ENCODE data around the gene CAPG. TPM values are rescaled to one million over a fixed set of nuclear protein-coding genes. Genes with fewer than 3 reads are reported as not detected.

Gene CAPG
- polyA plus RNA-seq, 1 donor from 2014 or later: not detected

DNA sequence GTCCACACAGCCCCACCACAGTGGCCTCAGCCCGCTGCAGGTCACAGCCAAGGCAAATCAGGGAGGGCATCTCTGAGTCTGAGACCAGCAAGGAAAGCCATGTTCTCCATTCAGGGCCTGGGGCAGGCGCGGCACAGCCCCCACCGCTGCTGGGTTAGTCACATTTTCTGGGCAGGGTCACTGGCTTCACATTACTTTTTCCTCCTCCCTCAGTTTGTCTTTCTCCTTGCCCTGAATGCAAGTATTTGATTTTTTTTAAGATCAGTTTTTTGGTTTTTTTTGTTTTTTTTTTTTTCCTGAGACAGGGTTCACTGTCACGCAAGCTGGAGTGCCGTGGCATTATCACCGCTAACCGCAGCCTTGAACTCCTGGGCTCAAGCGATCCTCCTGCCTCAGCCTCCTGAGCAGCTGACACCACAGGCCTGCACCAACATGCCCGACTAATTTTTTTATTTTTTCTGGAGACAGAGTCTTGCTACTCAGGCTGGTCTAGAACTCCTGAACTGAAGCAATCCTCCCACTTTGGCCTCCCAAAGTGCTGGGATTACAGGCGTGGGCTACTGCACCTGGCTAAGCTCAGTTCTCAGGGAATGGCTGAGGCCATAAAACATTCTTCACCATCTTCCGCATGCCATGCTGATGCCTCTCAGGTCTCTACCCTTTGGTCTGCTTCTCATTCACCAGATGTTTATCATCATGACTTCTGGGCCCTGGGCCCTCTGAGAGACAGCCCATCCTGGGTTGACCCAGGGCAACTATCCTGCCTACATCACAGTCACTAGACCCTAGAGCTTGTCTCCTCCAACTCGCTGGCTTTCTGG, 628 bp upstream of the CAPG start:
- Histone ChIP-seq H2AFZ (ENCODE audit: low read depth, low read length) (no peak overlapping the region), H3K27ac (ENCODE audit: low read length) (no peak overlapping the region), H3K4me2 (ENCODE audit: low read length) (no peak overlapping the region), H3K9me3 (ENCODE audit: low read length) (no peaks in the 10 kb centered on the region), H3F3A (ENCODE audit: insufficient read depth, low read length, poor library complexity, severe bottlenecking) (no peaks in the 10 kb centered on the region), H3K9ac (ENCODE audit: low read length) (no peak overlapping the region), H3K4me3 (ENCODE audit: low read length) (no peak overlapping the region), H3K36me3 (ENCODE audit: insufficient read depth, low read length) (no peaks in the 10 kb centered on the region), H3K9me2 (ENCODE audit: insufficient read depth, low read length) (no peaks in the 10 kb centered on the region), H3K79me2 (replicated peaks; ENCODE audit: insufficient read depth, low read length) (no peaks in the 10 kb centered on the region), H4K20me1 (ENCODE audit: insufficient read depth) (no peaks in the 10 kb centered on the region), H3K27me3 (ENCODE audit: insufficient read depth, low read depth, low read length) (peaks cover 17% of the 10 kb centered on the region)
- TF ChIP-seq, protein P1, sequence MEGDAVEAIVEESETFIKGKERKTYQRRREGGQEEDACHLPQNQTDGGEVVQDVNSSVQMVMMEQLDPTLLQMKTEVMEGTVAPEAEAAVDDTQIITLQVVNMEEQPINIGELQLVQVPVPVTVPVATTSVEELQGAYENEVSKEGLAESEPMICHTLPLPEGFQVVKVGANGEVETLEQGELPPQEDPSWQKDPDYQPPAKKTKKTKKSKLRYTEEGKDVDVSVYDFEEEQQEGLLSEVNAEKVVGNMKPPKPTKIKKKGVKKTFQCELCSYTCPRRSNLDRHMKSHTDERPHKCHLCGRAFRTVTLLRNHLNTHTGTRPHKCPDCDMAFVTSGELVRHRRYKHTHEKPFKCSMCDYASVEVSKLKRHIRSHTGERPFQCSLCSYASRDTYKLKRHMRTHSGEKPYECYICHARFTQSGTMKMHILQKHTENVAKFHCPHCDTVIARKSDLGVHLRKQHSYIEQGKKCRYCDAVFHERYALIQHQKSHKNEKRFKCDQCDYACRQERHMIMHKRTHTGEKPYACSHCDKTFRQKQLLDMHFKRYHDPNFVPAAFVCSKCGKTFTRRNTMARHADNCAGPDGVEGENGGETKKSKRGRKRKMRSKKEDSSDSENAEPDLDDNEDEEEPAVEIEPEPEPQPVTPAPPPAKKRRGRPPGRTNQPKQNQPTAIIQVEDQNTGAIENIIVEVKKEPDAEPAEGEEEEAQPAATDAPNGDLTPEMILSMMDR (IDR thresholded peaks at IDR 0.05; ENCODE audit: poor library complexity, severe bottlenecking): no peak
- TF ChIP-seq MXI1 (conservative IDR thresholded peaks at IDR 0.05; ENCODE audit: poor library complexity, severe bottlenecking): no peak
- TF ChIP-seq SMC3 (conservative IDR thresholded peaks at IDR 0.05; ENCODE audit: poor library complexity): no peak
- TF ChIP-seq POLR2AphosphoS5 (IDR thresholded peaks at IDR 0.05): no peak
- TF ChIP-seq RAD21 (conservative IDR thresholded peaks at IDR 0.05): no peak
- no peak for TF ChIP-seq EP300 (conservative IDR thresholded peaks at IDR 0.05; ENCODE audit: poor library complexity, severe bottlenecking)
- no peak for TF ChIP-seq TAF1 (IDR thresholded peaks at IDR 0.05; ENCODE audit: low read depth)
- TF ChIP-seq, protein P2, sequence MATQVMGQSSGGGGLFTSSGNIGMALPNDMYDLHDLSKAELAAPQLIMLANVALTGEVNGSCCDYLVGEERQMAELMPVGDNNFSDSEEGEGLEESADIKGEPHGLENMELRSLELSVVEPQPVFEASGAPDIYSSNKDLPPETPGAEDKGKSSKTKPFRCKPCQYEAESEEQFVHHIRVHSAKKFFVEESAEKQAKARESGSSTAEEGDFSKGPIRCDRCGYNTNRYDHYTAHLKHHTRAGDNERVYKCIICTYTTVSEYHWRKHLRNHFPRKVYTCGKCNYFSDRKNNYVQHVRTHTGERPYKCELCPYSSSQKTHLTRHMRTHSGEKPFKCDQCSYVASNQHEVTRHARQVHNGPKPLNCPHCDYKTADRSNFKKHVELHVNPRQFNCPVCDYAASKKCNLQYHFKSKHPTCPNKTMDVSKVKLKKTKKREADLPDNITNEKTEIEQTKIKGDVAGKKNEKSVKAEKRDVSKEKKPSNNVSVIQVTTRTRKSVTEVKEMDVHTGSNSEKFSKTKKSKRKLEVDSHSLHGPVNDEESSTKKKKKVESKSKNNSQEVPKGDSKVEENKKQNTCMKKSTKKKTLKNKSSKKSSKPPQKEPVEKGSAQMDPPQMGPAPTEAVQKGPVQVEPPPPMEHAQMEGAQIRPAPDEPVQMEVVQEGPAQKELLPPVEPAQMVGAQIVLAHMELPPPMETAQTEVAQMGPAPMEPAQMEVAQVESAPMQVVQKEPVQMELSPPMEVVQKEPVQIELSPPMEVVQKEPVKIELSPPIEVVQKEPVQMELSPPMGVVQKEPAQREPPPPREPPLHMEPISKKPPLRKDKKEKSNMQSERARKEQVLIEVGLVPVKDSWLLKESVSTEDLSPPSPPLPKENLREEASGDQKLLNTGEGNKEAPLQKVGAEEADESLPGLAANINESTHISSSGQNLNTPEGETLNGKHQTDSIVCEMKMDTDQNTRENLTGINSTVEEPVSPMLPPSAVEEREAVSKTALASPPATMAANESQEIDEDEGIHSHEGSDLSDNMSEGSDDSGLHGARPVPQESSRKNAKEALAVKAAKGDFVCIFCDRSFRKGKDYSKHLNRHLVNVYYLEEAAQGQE (IDR thresholded peaks at IDR 0.05; ENCODE audit: borderline replicate concordance): no peak
- TF ChIP-seq EZH2 (IDR thresholded peaks at IDR 0.05; ENCODE audit: borderline replicate concordance, insufficient read depth, low read length, poor library complexity, severe bottlenecking): no peak

DNA sequence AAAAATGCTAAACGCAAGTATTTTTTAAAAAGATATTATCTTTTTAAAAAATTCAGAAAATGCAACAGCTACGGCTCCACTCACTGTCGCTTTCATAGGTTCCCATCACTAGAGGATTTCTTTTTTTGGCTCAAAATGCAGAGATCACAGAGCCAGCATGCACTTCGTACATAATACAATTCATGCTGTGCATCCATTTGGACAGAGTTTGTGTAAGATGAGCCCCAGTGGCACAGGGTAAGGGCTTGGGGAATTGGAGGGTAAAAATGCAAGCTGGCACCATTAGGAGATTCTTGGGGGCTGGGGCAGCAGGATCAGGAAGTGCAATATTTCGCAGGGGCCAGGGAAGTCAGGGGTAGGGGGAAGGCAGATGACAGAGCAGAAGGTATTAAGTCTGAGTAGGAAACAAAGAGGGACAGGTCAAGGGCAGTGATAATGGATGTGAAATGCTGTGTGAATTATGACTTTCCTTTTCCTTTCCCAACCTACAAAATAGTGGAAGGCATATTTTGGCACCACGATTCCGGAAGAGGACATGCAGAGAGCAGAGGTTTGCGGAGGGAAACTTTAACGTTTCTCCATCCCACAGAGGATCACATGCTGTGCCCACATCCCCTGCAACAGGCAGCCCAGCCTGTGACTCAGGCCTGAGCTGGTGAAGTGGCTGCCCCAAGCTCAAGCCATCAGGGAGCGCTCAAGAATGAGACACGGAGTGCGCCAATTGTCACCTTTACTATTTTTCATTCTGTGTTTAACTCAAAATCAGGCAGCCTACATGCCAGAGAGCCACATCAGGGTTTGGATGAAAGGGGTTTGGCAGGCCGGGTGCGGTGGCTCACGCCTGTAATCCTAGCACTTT, 4.7 kb downstream of the CAPG start:
- TF ChIP-seq RAD21 (conservative IDR thresholded peaks at IDR 0.05) (no peak), EP300 (conservative IDR thresholded peaks at IDR 0.05; ENCODE audit: poor library complexity, severe bottlenecking) (no peak), MXI1 (conservative IDR thresholded peaks at IDR 0.05; ENCODE audit: poor library complexity, severe bottlenecking) (no peak)
- TF ChIP-seq, protein P2 (IDR thresholded peaks at IDR 0.05; ENCODE audit: borderline replicate concordance): no peak
- H3K9ac ChIP-seq (ENCODE audit: low read length): no peak overlapping the region
- no peaks in the 10 kb centered on the region for H3F3A ChIP-seq (ENCODE audit: insufficient read depth, low read length, poor library complexity, severe bottlenecking)
- no peaks in the 10 kb centered on the region for H3K36me3 ChIP-seq (ENCODE audit: insufficient read depth, low read length)
- H4K20me1 ChIP-seq (ENCODE audit: insufficient read depth): no peaks in the 10 kb centered on the region
- H3K4me3 ChIP-seq (ENCODE audit: low read length): no peak overlapping the region
- H3K4me2 ChIP-seq (ENCODE audit: low read length): no peak overlapping the region
- H3K27me3 ChIP-seq (ENCODE audit: insufficient read depth, low read depth, low read length): no peaks in the 10 kb centered on the region
- no peaks in the 10 kb centered on the region for H3K79me2 ChIP-seq (replicated peaks; ENCODE audit: insufficient read depth, low read length)
- H2AFZ ChIP-seq (ENCODE audit: low read depth, low read length): no peak overlapping the region
- H3K27ac ChIP-seq (ENCODE audit: low read length): no peak overlapping the region
- H3K9me3 ChIP-seq (ENCODE audit: low read length): no peaks in the 10 kb centered on the region
- H3K9me2 ChIP-seq (ENCODE audit: insufficient read depth, low read length): no peaks in the 10 kb centered on the region
